Measurements from ENCODE around the gene MISP3. TPM values are rescaled to one million over a fixed set of nuclear protein-coding genes. Genes with fewer than 3 reads are reported as not detected.
A peak's percentile ranks its signal among the peaks of the same experiment; 100 is the strongest.

The MISP3 gene
- total and polyA plus RNA-seq, 3 experiments from 2014 or later, result 1.00 to 2.1 (median 1.2) TPM

- Histone ChIP-seq H3K4me3 (ENCODE audit: low read length) (no peak overlapping the region), H3K4me1 (ENCODE audit: insufficient read depth, low read length) (peaks cover 25% of the 10 kb centered on the region), H3K36me3 (ENCODE audit: insufficient read depth, low read length) (no peaks in the 10 kb centered on the region), H3K9me3 (ENCODE audit: low read length) (no peaks in the 10 kb centered on the region), H3K27me3 (ENCODE audit: insufficient read depth, low read length, poor library complexity, severe bottlenecking) (no peaks in the 10 kb centered on the region), H3K27ac (ENCODE audit: low read depth, low read length) (no peak overlapping the region)
- no peak for DNase-seq
- H3K36me3 Mint-ChIP-seq, result peaks cover 0 to 6% (median 0%) of the 10 kb centered on the region in 3 donors
- H3K27ac Mint-ChIP-seq, result peak overlapping the region in 5 of 8 donors; percentile 19 to 100 (median 55)
- ChIA-PET CTCF (interaction anchor here (1.0 to 1.3 kb wide), 2 partner anchors 17 to 44 kb away, joined by 3 read pairs; partner anchors contain the start of gene ASF1B), POLR2A (interaction anchor here (1.7 kb wide), 1 partner anchor 17 kb away, joined by 4 read pairs; the partner anchor contains the start of gene ASF1B)
- H3K4me1 Mint-ChIP-seq, result peaks cover 26 to 35% (median 32%) of the 10 kb centered on the region in 3 donors
- H3K9me3 Mint-ChIP-seq, result no peaks in the 10 kb centered on the region
- peaks cover 0 to 2% of the 10 kb centered on the region in 2 donors for H3K27me3 Mint-ChIP-seq
- peak overlapping the region in 4 of 7 donors; percentile 31 to 91 (median 82) for H3K4me3 Mint-ChIP-seq
Observed at GRCh38 chr19:14119644-14120496, 47.3 kb downstream of the MISP3 start.

DNA sequence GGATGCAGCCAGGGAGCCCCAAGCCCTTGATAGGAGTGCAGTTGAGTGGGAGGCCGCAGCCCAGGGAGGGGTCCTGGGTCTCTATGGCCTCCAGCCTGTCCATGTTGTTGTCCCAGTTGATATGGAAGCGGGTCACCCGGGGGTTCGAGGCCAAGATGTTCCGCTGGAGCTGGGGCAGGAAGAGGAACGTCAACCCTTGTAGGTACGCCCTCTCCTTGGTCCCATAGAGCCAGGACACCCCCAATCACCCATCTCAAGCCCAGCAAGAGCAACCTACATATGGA is 47.9 kb downstream of the MISP3 start:
- H3K4me3 Mint-ChIP-seq, result no peak overlapping the region
- peak overlapping the region in 1 of 8 donors; percentile 70 for H3K27ac Mint-ChIP-seq
- Histone ChIP-seq H3K36me3 (ENCODE audit: insufficient read depth, low read length) (no peaks in the 10 kb centered on the region), H3K27me3 (ENCODE audit: insufficient read depth, low read length, poor library complexity, severe bottlenecking) (no peaks in the 10 kb centered on the region), H3K27ac (ENCODE audit: low read depth, low read length) (no peak overlapping the region), H3K9me3 (ENCODE audit: low read length) (no peaks in the 10 kb centered on the region), H3K4me3 (ENCODE audit: low read length) (no peak overlapping the region), H3K4me1 (ENCODE audit: insufficient read depth, low read length) (peaks cover 23% of the 10 kb centered on the region)
- peaks cover 0 to 6% (median 0%) of the 10 kb centered on the region in 3 donors for H3K36me3 Mint-ChIP-seq
- peaks cover 0 to 2% of the 10 kb centered on the region in 2 donors for H3K27me3 Mint-ChIP-seq
- DNase-seq, result no peak
- H3K4me1 Mint-ChIP-seq, result peaks cover 25 to 30% (median 26%) of the 10 kb centered on the region in 3 donors
- ChIA-PET POLR2A (interaction anchor here (1.7 kb wide), 1 partner anchor 16 kb away, joined by 4 read pairs; the partner anchor contains the start of gene ASF1B), CTCF (no interaction called here)
- no peaks in the 10 kb centered on the region for H3K9me3 Mint-ChIP-seq

DNA sequence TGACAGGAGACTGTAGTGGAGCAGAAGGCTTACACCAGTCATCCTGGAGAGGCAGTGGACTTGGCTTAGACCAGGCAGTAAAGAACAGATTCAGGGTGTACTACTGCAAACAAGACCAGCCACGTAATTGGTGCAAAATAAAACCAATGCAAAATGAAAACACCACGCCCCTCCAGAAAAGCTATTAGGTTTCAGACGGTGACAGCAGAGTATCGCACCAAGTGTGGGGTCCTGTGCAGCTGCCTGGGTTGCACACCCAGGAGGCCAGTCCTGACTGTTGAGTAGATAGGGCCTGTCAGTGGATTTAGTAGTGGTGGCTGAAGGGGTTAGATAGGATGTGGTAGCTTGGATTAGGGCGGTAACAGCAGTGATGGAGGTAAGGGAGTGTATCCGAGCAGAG is 50.3 kb downstream of the MISP3 start:
- Mint-ChIP-seq H3K36me3 (peaks cover 0 to 2% (median 0%) of the 10 kb centered on the region in 3 donors), H3K27ac (peak overlapping the region in 1 of 8 donors; percentile 66), H3K27me3 (no peaks in the 10 kb centered on the region), H3K9me3 (no peaks in the 10 kb centered on the region), H3K4me3 (no peak overlapping the region), H3K4me1 (peaks cover 9 to 10% (median 10%) of the 10 kb centered on the region in 3 donors)
- Histone ChIP-seq H3K4me3 (ENCODE audit: low read length) (no peak overlapping the region), H3K27ac (ENCODE audit: low read depth, low read length) (no peak overlapping the region), H3K27me3 (ENCODE audit: insufficient read depth, low read length, poor library complexity, severe bottlenecking) (no peaks in the 10 kb centered on the region), H3K36me3 (ENCODE audit: insufficient read depth, low read length) (no peaks in the 10 kb centered on the region), H3K9me3 (ENCODE audit: low read length) (no peaks in the 10 kb centered on the region), H3K4me1 (ENCODE audit: insufficient read depth, low read length) (peaks cover 10% of the 10 kb centered on the region)
- no peak for DNase-seq
- POLR2A ChIA-PET, result no interaction called here
- CTCF ChIA-PET, result interaction anchor here (0.7 to 2.1 kb wide), 2 partner anchors 14 to 169 kb away, joined by 3 to 8 read pairs; partner anchors contain the start of gene ASF1B

Other genes starting within 250 kb of the MISP3 start
- gene NANOS3, start 195.7 kb upstream of the MISP3 start, total RNA-seq, result 1 to 10 TPM in 1 of 2 experiments, under 1 TPM in 1; 0.90 to 1.5 TPM
- gene NANOS3, start 195.7 kb upstream of the MISP3 start, polyA plus RNA-seq, result not detected
- 1 to 10 TPM; 6.8 to 8.2 TPM for gene BRME1, start 166.7 kb upstream of the MISP3 start, total RNA-seq
- gene BRME1, start 166.7 kb upstream of the MISP3 start, polyA plus RNA-seq, result 3.5 TPM
- gene CC2D1A, start 166.6 kb upstream of the MISP3 start, total RNA-seq, result 10 to 100 TPM; 30.8 to 31.0 TPM
- gene CC2D1A, start 166.6 kb upstream of the MISP3 start, polyA plus RNA-seq, result 15.3 TPM
- under 1 TPM in 1 of 2 experiments, not detected in 1; 0.24 TPM for gene PODNL1, start 134.4 kb upstream of the MISP3 start, total RNA-seq
- gene PODNL1, start 134.4 kb upstream of the MISP3 start, polyA plus RNA-seq, result not detected
- 10 to 100 TPM; 64.6 to 66.5 TPM for gene DCAF15, start 120.3 kb upstream of the MISP3 start, total RNA-seq
- 8.0 TPM for gene DCAF15, start 120.3 kb upstream of the MISP3 start, polyA plus RNA-seq
- gene RFX1, start 66.5 kb upstream of the MISP3 start, total RNA-seq, result 10 to 100 TPM; 13.0 to 13.6 TPM
- gene RFX1, start 66.5 kb upstream of the MISP3 start, polyA plus RNA-seq, result 3.1 TPM
- not detected for gene RLN3, start 44.6 kb upstream of the MISP3 start, total RNA-seq
- not detected for gene RLN3, start 44.6 kb upstream of the MISP3 start, polyA plus RNA-seq
- gene IL27RA, start 41.0 kb upstream of the MISP3 start, total RNA-seq, result 10 to 100 TPM; 71.4 to 73.6 TPM
- gene IL27RA, start 41.0 kb upstream of the MISP3 start, polyA plus RNA-seq, result 83.4 TPM
- gene PALM3, start 10.7 kb upstream of the MISP3 start, total RNA-seq, result not detected
- gene PALM3, start 10.7 kb upstream of the MISP3 start, polyA plus RNA-seq, result not detected
- gene C19orf67, start 13.0 kb downstream of the MISP3 start, total RNA-seq, result under 1 TPM in 1 of 2 experiments, not detected in 1; 0.42 TPM
- not detected for gene C19orf67, start 13.0 kb downstream of the MISP3 start, polyA plus RNA-seq
- gene SAMD1, start 18.0 kb downstream of the MISP3 start, total RNA-seq, result 100 to 1,000 TPM in 1 of 2 experiments, 10 to 100 TPM in 1; 97.8 to 105 TPM
- 2.8 TPM for gene SAMD1, start 18.0 kb downstream of the MISP3 start, polyA plus RNA-seq
- gene PRKACA, start 45.0 kb downstream of the MISP3 start, total RNA-seq, result 10 to 100 TPM; 77.3 to 81.0 TPM
- 1.5 TPM for gene PRKACA, start 45.0 kb downstream of the MISP3 start, polyA plus RNA-seq
- gene ASF1B, start 63.8 kb downstream of the MISP3 start, total RNA-seq, result 10 to 100 TPM; 75.0 to 76.2 TPM
- 4.5 TPM for gene ASF1B, start 63.8 kb downstream of the MISP3 start, polyA plus RNA-seq
- 1 to 10 TPM; 5.8 TPM for gene ADGRL1, start 133.4 kb downstream of the MISP3 start, total RNA-seq
- 0.81 TPM for gene ADGRL1, start 133.4 kb downstream of the MISP3 start, polyA plus RNA-seq

Data from CD8-positive, alpha-beta memory T cell (primary cell).